Midbrain (tissue), 1 donor: ENCODE results near the gene NCKAP5L.
"Not testable (repeated sequence)": the region's sequence is repeated elsewhere in the genome, so short reads cannot be mapped to it uniquely, and the experiment has no call there.

Experiments
- DNase-seq: peaks from one replicate; lab custom pipeline; 2025; lab: John Stamatoyannopoulos, UW

Gene NCKAP5L, protein sequence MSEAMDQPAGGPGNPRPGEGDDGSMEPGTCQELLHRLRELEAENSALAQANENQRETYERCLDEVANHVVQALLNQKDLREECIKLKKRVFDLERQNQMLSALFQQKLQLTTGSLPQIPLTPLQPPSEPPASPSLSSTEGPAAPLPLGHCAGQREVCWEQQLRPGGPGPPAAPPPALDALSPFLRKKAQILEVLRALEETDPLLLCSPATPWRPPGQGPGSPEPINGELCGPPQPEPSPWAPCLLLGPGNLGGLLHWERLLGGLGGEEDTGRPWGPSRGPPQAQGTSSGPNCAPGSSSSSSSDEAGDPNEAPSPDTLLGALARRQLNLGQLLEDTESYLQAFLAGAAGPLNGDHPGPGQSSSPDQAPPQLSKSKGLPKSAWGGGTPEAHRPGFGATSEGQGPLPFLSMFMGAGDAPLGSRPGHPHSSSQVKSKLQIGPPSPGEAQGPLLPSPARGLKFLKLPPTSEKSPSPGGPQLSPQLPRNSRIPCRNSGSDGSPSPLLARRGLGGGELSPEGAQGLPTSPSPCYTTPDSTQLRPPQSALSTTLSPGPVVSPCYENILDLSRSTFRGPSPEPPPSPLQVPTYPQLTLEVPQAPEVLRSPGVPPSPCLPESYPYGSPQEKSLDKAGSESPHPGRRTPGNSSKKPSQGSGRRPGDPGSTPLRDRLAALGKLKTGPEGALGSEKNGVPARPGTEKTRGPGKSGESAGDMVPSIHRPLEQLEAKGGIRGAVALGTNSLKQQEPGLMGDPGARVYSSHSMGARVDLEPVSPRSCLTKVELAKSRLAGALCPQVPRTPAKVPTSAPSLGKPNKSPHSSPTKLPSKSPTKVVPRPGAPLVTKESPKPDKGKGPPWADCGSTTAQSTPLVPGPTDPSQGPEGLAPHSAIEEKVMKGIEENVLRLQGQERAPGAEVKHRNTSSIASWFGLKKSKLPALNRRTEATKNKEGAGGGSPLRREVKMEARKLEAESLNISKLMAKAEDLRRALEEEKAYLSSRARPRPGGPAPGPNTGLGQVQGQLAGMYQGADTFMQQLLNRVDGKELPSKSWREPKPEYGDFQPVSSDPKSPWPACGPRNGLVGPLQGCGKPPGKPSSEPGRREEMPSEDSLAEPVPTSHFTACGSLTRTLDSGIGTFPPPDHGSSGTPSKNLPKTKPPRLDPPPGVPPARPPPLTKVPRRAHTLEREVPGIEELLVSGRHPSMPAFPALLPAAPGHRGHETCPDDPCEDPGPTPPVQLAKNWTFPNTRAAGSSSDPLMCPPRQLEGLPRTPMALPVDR (N-terminal part only)

DNA sequence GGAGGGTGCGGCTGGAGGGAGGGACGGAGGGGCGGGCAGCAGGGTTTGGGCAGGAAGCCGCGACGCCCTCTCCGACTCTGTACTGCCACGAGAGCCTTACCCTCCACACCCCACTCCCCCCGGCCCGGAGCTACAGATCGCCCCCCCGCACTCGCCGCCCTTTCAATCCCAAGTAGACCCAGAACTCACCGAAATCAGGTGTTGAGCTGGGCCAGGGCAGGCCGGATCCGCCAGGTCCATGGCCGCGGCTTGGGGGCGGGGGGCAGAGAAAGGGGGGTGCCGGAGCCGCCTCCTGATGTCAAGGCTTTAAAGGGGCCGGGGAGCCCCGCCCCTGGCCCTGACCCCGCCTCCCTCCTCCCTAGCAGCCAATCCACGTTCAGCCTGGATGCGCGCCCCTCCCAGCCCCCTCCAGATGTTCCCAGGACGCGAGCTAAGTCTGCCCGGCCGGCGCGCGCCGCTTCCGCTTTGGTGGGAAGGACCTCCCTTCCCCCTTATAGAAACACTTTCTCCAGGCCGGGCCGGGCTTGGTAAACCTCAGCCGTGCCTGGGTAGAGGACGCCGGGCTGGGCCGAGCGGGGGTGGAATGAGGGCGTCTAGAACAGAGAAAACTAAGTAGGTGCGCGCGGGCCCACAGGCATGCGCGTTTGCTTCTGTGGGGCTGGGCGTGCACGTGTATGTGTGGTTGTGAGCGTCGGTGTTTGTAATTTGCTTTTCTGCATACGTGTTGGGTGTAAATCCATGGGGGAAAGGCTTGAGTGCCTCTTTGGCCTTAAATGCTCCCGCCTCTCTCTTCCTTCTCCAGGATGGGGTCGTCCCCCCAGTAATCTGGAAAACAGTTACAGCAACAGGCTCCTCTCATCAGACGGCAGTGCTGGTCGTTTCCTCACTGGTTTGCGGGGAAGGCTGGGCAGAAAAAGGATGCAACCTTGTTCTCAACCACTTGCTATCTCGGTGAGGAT is at the start of gene NCKAP5L:
TSS of gene NCKAP5L (minus strand) at position 281 of the 959 bp plus-strand sequence. CDS start 24,369 bp downstream, outside the sequence.
- peak; percentile 94 for DNase-seq

DNA sequence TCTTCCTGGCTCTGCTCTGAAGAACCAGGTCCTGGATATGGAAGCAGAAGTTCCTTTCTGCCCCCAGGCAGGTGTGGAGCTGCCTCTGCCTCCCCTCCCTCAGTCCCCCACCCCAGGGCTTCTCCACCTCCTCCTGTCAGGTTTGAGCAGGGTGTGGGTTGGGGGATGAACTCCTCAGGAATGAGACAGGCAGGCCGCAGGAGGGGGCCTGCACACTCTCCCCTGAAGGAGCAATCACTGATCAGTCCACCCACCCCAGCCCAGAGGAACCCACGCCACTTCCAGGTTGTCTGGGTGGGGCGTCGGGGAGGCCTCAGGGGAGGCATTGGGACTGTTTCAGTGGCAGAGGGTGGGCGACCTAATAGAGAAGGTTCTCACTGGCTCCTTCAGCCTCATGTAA is 48.9 kb upstream of the NCKAP5L start:
- no peak for DNase-seq

DNA sequence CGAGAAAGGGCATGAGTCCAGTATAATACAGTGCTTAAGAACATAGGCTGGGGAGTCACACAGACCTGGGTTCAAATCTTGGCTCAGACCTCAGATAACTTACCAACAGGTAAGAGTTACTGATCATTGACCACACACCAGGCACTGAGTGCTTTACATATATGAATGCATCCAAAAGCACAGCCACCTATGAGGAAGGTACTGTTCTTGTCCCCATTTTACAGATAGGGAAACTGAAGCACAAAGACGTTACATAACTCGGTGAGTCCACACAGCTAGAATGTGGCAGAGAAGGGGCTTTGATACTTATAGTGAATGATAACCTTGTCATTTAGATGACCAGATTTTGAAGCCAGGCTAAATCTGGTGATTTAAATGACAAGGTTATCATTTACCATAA is 47.9 kb upstream of the NCKAP5L start:
- no peak for DNase-seq

DNA sequence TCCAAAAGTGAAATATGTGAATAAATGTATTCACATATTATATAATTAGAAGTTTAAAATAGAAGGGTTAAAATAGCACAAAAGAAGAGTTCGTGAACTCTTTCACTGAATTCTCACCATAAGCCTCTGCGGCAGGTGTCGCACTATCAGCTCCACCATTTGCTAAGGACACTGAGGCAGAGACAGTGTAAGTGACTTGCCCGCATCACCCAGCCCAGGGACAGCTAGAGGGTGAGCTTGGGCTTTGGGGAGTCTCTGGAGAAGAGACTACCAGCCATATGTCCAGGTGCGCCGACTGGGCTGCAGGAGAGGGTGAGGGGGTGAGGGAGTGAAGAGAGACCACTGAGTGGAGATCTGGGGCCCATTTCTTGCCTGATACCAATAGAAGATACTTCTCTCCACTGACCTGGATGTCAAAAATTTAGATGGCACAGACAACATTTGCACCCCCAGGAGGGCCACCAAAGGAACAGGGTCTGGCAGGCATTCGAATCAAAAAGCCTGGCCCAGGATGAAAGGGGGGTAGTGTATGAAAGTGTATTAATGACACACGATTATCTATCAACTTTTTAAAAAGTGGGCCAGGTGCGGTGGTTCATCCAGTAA is 47.0 kb upstream of the NCKAP5L start:
- no peak for DNase-seq

DNA sequence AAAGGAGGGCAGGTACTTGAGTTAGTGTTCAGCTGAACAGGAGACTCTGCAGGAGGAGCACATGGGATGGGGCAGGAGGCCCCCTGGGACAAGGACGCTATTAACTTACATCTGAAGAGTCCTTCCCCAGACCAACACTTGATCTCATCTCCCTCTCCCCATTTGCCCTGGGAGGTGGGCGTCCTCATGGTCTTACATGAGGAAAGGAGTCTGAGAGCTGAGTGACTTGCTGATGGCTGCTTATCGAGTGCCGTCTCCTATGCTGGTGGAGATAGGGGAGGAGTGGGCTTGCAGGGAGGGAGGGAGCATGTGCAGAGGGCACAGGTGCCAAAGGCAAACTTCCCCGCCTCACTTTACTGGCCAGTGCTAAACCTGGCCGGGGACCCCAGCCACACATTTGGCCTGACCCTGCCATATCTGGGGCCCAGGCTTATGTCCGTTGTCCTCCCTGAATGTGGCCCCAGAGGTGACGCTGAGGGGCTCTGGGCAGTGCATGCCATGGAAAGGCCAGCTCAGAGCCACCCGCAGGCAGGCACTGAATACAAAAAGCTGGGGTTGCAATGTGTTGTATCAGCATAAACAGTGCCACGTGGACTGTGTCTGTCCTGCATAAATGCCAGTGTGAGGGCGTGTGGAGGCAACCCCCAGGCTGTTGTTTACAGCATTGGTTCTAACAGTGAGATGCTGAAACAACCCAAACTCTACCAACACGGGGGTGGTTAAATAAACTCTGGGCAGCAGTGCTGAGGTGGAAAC is 46.1 kb upstream of the NCKAP5L start:
- peak; percentile 70 for DNase-seq

DNA sequence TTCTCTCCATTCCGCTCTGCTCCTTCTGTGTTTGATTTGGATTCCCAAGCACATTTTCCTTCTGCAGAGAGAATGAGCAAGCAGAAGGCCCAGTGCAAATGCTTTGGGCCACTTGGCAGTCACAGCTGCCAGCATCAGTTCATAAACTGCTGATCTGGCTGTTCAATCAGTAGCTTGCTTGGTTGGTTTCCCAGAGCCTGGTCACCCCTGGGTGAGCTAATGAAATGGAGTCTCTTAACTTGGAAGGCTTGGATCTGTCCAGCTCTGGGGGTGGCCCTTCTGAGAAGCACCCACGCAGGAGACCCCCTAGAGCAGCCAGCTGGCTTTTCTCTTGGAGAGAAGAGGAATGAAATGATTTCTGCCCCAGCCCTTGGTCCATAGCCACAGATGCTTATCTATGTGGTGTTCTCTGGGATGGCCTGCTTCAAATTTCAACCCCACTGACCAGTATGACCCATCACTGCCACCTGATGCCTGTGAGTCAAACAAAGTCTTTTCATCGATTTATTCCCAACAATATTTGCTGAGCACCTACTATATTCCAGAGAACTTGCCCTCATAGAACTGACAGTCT is 45.2 kb upstream of the NCKAP5L start:
- DNase-seq, result peak; percentile 37

DNA sequence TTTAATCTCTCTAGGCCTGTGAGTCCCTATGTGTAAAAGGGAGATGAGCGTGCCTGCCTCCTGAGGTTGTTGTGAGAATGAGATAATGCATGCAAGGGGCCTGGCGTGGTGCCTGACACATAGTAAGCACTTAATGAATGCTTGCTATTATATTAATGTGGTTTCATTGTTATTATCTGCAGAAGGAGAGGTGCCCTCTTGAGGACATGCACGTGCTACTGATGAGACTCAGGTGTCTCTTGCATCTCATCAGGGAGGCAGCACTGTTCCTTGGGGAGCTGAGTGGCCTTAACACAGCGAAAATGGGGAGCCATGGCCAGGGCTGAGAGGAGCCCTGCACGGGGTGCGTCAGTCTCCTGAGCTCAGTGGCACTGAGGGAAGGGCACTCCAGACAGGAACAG is 44.6 kb upstream of the NCKAP5L start:
- DNase-seq, result no peak

DNA sequence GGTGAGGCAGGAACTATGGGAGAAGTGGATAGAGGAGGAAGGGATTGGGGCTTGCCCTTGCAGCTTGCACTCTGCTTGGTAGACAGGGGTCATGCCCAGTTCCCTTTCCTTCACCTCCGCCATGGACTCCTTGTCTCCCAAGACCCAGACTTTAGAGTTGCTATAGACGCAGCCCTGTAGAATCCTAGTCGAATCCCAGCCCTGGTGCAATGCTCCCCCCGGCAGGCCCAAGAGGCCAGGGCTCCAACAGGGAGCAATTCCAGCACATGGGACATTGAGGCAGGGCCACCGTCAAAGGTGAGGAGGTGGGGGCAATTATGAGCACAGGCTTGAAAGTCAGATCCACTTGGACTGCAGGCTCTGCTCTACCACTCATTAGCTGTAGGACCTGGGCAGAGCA is 44.2 kb upstream of the NCKAP5L start:
- no peak for DNase-seq

DNA sequence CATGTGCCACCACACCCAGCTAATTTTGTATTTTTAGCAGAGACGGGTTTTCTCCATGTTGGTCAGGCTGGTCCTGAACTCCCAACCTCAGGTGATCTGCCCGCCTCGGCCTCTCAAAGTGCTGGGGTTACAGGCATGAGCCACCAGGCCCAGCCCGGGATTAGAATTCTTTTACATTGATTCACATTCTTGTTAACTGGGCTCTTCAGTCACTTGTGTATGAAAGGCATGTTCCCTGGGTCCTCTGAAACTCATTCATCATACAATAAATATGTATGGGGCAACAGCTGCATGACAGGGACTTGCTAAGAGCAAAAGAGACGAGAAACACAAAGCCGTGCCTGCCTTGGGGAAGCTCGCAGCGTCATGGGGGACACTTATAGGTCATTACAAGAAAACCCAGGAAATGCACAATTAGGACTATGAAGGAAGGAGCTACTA is 43.6 kb upstream of the NCKAP5L start:
- DNase-seq, result not testable (repeated sequence)

DNA sequence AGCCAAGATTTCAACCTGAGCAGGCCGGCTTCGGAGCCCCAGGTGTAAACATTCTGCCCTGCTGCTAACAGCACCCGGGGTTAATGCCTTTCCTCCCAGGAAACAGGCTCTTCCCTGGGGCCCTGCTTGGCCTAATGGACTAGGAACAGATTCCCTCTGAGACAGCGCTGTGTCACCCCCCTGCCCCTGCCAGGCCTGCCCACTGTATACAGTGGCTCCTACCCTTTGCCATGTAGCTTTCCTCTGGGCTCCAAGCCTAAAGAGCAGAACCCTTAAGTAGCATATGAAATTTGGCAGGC is 43.0 kb upstream of the NCKAP5L start:
- no peak for DNase-seq

DNA sequence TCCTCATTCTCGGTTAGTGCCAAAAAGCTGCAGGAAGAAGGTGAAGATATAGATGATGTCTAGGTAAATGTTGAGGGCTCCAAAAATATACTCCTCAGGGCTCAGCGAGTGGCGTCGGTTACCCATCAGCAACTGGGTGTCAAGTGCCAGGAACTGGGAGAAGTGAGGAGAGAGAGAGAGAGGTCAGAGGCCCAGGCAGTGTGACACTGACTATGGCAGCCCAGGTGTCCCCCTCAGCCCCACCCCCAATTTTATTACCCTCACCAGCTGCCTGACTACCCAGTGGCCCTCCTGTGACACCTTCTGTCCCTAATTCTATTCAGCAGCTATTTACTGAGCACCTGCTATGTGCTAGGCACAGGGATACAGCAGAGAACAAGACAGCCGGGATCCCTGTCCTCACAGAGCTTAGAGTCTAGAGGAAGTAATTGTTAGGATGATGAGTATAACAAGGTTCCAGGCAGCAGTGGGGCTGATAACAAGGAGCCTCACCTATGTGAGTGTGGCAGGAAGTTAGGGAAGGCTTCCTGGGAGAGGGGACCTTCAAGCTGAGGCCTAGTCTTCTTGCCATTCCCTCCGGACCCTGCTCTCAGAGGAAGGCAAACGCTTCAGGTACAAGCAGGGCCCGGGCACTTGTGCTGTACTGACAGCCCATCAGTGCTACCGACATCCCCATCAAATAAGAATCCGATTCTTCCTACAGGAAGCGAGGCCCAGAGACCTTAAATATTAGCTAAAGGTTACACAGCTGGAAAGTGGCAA is 42.5 kb upstream of the NCKAP5L start:
- no peak for DNase-seq

DNA sequence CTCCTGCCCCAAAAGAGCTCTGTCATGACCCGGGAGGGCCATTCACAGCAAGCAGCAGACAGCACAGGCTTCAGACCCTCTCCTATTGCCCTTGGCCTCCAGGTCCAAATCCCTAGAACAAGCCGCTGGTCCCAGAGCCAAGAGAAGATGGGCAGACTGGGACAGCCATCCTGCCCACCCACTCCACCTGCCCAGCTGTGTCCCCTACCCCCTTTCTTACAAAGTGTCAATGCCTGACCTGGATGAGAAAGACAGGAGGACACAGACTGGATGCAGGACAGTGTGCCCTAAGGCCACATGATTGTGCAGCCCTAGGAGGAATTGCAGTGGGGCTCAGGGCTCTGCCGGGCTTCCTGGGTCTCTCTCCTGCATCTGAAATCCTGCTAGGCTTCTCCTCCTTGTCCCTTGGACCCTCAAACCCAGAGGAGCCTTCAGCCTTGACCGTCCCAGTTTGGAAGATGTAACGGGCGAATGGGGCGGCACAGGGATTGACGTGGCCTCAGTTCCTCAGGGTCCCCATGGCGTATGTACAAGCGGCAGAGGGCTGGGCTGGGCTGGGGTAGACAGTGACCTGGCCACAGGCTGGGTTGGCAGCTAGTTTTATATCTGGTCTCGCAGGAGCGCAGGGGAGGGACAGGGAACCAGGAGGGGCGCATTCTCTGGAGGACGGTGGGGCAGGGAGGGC is 41.7 kb upstream of the NCKAP5L start:
- no peak for DNase-seq

DNA sequence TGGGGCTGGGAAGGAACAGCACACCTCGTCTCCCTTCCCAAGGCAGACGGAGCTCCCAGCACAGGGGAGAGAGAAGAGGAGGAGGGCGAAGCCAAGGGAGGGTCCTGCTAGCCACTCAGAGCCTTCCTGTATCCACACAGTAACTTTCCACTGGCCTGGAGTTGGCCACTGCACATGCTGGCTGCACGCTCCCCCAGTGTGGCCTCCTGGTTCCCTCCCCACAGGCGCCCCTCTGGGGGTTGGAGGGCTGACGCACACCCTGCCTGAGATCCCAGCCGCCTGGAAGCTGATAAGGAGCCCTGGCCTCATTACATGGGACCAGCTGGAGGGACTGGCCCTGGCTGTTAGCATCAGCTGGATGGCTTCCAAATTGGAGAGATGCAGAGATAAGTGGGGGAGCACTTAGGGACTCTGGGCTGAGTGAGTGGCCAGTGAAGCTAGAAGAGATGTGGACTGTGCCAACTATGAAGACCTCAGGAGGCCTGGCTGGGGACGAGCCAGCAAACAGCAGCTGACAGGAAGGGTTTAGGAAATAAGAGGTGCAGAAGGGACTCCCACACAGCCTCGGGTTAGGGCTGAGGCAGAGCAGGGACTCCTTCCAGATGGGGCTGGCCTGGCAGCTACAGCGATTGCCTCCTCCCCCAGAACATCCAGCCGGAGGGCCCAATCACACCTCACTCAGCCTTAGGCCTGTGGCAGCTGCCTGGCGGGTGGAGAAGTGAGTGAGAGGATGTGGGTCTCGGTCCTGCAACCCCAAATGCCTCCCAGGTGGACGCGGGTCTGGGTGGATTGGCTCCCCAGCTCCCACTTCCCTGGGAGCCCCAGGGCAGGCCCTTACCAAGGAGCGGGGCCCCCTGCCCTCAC is 41.0 kb upstream of the NCKAP5L start:
- DNase-seq, result peak; percentile 28

DNA sequence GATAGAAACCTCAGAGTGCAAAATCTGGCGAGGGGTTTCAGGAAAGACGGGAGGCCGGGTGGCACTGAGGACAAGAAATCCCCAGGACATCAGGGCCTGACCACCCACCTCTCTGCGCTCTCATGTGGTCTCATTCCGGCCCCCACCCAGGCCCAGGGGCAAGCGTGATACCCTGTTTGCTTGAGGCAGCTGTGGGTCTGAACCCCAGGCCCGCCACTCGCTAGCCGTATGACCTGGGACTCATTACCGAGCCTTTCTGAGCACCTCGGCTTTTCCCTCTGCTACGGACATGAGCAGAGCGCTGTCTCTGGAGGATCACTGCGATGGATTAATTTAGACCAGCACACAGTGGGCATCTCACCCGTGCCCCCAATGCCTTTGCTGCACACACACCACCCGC is 40.2 kb upstream of the NCKAP5L start:
- DNase-seq, result no peak

DNA sequence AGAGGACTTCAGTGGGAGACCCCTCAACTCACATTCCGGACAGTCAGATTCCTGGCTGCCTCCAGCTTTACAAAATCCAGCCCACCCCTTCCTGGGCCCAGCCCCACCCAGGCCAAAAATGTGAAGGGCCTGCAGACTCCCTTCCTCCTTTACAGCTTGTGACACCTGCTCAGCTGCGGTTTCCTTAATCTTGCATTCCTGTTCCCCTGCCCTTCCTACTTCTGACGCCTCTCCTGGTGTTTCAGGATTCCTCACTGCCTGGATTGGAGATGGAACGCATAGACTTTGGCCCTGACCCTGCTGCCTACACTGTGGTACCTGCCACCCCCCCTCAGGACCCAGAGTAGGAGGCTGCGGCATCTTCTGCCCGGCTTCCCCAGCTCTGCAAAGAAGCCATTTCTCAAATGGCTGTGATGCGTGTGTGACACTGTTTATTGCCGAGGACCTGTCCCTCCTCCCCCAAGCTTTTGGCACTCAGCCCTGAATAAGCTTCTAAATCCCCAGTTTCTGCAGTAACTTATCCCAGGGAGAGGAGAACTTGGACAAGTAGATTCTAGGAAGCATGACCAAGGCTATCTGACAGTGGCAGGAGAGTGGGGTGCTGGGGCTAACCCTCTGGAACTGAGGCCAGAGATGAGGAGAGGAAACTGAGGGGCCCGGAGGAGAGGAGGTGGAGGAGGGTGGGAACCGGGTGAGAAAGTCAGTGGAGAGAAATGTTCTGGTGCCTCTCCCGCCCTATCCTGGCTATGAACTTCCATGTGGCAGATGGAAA is 39.5 kb upstream of the NCKAP5L start:
- DNase-seq, result no peak

DNA sequence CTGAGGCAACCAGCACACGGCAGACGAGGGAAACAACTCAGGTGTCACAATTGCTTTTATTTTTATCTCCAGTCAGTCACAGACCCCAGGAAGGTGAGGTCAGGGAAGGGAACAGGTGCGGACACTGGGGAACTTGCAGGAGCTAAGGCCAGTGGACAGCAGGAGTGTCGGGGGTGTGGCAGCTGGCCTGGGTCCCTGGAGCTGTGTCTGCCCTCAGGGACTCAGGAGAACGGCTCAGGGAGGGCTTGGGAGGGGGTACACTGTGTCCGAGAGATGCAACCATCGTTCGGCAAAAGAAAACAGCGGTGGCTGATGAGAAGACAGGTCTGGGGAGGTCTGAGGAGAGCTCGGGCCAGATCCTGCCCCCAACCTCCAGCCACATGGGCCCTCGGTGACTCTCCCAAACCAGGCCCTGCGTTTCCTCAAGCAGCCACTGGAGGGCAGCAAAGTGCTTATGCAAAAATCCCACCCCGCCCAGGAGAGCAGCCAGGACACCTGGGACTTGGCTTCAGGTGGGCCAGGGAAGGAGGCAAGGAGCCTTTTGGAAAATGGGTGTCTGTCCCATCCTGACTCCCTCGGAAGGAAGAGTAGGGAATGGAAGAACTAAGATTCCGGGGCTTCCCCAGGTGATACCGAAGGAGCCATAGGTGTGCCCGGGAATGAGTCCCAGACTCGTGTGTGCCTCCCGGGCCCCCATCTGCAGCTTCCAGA is 38.8 kb upstream of the NCKAP5L start:
- peak; percentile 69 for DNase-seq
